GM21825 (cell line): ENCODE results near the gene PLA2G5.

Source experiments
- ATAC-seq: cut with Tn5 transposase; IDR thresholded peaks from one replicate; pipeline ENCODE4 v1.9.1; 2021; ENCODE audit warnings: mild to moderate bottlenecking, moderate library complexity; ENCODE audit not compliant: unreplicated experiment

Gene PLA2G5

GRCh38 chr1:20063861-20064292 lies 6.1 kb upstream of the PLA2G5 start:
- no peak for ATAC-seq

DNA sequence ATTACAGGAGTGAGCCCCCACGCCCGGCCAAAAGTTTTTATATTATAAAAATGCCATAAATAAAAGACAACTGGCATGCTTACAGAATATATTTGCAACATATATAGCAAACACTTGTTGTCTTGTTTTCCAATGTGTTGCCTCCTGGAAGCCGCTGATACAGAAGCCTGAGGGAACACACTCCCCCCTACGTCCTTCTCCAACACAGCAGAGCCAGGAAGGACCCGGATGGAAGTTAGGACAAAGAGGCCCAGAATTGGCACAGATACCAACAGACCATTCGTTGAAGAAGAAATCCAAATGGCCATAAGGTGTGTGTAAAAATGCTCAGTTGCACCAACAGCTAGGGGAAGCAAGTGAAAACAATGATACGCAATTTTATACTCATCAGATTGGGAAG lies 1.3 kb upstream of the PLA2G5 start:
- ATAC-seq: no peak

DNA sequence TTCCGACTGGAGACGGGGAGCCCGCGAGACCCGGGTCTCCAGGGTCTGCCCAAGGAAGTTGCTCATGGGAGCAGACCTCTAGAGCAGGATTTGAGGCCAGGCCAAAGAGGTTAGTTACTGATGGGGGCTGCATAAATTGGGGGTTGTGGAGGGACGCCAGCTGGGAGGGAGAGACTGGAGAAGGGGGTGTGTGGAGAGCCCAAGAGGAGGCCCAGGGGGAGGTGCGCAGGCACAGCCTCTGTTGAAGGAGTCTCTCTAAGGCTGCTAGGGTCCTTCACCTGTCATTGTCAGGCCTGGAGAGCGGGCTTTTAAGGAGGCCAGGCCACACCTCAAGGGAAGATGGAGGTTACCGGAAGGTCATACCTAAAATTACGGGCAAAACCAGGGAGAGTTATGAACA lies 363 bp downstream of the PLA2G5 start:
- no peak for ATAC-seq

GRCh38 chr1:20071416-20071815 lies 1.4 kb downstream of the PLA2G5 start:
- no peak for ATAC-seq

DNA sequence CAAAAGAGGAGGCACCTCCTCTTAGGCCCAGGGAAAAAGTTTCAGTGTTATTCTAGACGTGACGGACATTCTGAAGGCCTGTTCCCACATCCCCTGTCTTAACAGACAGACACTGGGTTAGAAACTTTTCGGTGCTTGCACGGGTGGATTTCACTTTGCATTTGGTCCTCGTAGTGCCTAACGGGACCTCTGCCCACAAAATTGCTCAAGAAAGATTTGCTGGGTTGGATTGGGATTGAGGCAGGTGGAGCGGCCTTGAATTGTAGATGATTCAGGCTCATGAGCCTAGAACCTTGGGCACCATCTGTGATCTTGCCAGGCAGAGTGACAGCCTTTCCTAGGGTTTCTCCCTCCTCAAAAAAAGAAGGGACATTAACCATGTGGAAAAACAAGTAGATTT lies 2.8 kb downstream of the PLA2G5 start:
- no peak for ATAC-seq

DNA sequence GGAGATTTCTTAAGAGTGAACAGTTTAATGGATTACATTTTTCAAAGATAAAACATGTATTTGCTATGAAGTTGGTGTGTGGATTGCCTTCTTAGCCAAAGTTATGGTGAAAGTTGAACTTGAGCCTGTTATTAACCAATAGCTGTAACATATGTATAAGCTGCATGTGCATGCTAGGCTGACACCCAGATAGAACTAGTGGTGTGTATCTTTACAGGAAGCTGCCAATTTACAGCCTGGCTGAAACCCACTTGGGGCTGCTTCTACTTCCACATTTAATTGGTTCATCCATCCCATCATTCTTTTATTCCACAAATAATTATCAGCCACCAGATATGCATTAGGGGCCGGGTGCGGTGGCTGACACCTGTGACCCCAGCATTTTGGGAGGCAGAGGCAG lies 3.3 kb downstream of the PLA2G5 start:
- ATAC-seq: no peak

DNA sequence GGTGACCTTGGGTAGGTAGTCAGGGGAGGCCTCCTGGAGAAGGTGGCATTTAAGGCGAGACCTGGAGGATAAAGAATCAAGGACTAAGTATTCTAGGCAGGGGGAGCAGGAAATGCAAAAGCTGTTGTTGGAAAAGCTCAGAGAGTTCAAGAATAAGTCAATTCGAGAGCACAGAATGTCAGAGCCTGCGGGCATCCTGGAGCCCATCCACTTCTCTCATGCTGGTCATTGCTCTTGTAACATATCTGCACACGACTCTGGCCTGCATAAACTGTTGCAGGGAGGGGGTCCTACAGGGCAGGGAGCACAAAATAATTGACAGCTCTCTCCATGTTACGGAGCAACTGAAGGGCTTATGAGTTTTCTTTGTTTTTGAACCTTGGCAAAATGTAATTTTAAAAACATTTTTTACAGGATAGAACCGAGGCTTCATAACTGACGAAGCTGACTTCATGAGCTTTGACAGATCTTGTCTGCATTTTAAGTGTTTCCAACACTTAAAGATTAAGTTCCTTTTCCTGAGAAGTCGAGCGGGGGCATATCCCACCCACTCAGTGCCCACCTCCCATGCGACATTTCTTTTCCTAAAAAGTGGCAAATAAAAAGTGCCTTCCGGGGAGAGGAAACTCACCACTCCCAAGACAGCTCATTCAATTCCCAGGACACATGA lies 4.2 kb downstream of the PLA2G5 start:
- ATAC-seq: no peak

DNA sequence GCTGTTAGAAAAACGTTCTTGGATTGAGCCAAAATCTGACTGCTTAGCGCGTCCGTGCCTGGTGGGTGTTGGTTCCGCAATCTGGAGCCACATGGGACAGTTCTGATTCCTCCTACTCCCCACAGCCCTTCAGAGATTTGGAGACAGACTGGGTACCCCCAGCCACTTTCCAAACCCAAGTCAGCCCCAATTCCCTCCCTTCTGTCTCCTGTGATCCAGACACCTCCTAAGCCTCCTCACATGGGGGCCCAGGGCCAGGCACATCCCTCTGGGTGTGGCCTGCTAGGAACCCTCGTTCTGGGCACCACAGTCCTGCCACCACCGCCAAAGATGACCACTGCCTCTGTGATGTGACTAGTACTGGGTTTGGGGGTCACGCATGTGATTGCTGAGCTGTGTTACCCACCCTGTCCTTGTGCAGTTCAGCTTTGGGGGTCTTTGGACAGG lies 4.8 kb downstream of the PLA2G5 start:
- ATAC-seq: no peak

DNA sequence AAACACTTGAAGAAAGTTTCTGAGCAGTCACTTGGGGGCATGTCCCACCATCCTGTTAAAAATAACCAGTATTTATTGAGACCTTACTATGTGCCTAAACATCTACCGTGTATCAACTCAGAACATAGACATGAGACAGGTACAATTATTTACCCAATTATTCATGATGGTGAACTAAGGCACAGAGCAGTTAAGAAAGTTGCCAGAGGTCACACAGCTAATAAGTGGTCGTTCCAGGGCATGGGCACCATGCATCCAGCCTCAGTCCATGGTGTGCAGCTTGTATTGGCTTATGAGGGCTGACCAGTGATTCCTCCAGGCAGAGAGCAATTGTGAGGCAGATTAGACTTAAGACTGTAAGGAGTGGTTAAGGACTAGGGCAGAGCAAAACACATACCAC lies 5.4 kb downstream of the PLA2G5 start:
- ATAC-seq: no peak

- no peak for ATAC-seq
Measured at GRCh38 chr1:20076223-20076622, 6.2 kb downstream of the PLA2G5 start.

- no peak for ATAC-seq
Measured at GRCh38 chr1:20076710-20077461, 6.9 kb downstream of the PLA2G5 start.

DNA sequence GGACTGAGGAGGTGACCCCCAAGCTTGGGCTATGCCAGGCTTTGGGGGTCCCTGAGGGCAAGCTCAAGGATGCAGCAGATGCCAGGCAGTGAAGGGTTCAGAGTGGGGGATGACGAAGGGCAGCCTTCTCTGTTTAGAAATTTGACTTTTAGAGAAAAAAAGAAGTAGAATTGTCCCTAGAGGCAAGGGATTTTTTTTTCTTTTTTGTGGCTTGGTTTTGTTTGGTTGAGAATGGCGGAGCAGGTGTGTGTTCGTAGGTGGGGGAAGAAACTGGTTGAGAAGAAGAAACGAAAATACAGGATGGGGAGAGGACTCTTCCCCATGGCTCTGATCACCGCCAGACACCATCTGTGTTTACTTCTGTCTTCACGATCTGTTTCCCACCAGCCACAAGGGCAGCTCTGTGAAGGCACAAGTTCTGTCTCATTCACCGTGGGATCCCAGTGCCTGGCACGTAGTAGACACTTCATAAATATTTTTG lies 8.2 kb downstream of the PLA2G5 start:
- peak; percentile 39 for ATAC-seq

- ATAC-seq: no peak
Measured at GRCh38 chr1:20078711-20079110, 8.7 kb downstream of the PLA2G5 start.

- no peak for ATAC-seq
Measured at GRCh38 chr1:20079661-20080305, 9.8 kb downstream of the PLA2G5 start.

- no peak for ATAC-seq
Measured at GRCh38 chr1:20080441-20081352, 10.7 kb downstream of the PLA2G5 start.

GRCh38 chr1:20081353-20081810 lies 11.4 kb downstream of the PLA2G5 start:
- ATAC-seq: no peak

- no peak for ATAC-seq
Measured at GRCh38 chr1:20082772-20083171, 12.8 kb downstream of the PLA2G5 start.

- no peak for ATAC-seq
Measured at GRCh38 chr1:20083178-20083944, 13.4 kb downstream of the PLA2G5 start.

DNA sequence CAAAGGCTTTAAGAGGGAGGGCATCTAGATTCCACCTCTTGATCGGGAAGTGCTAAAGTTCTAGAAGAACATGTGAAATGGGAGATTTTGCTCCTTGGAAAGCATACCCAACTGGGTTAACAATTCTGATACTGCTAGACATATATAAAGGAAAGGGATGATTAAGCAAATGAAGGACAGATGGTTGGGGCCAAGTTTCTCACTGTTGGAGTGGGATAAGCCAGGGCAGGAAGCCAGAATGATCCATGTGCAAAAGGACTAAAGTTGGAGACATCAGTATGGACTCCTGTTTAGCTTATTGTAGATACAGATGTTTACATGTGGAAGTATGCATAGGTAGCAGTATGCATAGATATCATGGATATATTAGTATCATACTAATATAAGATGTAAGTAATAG lies 16.8 kb downstream of the PLA2G5 start:
- no peak for ATAC-seq

DNA sequence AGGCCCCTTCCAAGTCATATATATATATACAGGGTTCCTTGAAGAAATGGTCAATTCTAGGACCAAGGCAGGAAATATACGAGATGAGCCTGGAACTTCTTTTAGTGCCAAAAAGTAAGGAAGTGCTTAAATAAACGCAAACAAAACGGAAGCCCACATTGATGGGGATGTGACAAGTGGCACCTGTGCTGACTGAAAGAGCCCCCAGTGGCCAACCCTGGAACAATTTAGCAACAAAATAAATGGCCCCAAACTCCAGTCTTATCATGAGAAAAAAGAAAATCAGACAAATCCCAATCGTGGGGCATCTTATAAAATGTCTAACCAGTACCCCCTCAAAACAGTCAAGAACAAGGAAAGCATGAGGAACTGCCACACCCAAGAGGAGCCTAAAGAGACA lies 17.7 kb downstream of the PLA2G5 start:
- no peak for ATAC-seq
